ENCODE data around the gene MELTF. TPM values are rescaled to one million over a fixed set of nuclear protein-coding genes. Genes with fewer than 3 reads are reported as not detected.

The MELTF gene
- total and polyA plus RNA-seq, 2 of the 13 experiments (the other 11 are each of a cell fraction or from before 2014, with no cell fraction given) = 3.2 to 7.5 TPM

DNA sequence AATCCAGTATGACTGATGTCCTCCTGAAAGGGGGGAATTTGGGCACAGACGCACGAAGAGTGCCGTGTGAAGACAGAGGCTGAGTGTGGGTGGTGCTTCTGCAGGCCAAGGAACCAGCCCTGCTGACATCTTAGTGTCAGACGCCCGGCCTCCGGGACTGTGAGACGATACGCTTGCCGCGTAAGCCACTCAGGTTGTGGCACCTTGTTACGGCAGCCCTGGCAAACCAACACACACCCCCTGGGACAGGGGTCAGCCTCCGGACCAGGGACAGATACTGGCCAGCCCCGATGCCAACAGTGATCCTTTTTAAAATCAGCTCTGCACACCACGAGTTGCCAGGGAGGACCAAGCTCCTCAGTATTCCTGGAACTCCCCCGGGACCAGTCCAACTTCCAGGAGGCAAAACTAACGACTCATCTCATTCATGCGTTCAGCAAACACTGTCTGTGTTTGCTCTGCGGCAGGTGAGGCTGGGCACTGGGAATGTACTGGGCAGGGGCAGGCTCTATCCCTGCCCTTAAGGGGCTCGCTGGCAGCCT, 39.8 kb downstream of the MELTF start (continued):
- TF ChIP-seq LBX2 (CRISPR knock-in tag; IDR thresholded peaks at IDR 0.05; ENCODE audit: borderline replicate concordance) = no peak
- no peak for TF ChIP-seq ZNF703 (CRISPR knock-in tag; IDR thresholded peaks at IDR 0.05; ENCODE audit: borderline replicate concordance)
- no peak for TF ChIP-seq PHF20 (CRISPR knock-in tag; IDR thresholded peaks at IDR 0.05)
- TF ChIP-seq ATAD3A (CRISPR knock-in tag; IDR thresholded peaks at IDR 0.05) = no peak
- TF ChIP-seq HDAC2 (CRISPR knock-in tag; IDR thresholded peaks at IDR 0.05) = peak; percentile 66; the same call in 1 of the 2 replicates
- TF ChIP-seq, protein P1, sequence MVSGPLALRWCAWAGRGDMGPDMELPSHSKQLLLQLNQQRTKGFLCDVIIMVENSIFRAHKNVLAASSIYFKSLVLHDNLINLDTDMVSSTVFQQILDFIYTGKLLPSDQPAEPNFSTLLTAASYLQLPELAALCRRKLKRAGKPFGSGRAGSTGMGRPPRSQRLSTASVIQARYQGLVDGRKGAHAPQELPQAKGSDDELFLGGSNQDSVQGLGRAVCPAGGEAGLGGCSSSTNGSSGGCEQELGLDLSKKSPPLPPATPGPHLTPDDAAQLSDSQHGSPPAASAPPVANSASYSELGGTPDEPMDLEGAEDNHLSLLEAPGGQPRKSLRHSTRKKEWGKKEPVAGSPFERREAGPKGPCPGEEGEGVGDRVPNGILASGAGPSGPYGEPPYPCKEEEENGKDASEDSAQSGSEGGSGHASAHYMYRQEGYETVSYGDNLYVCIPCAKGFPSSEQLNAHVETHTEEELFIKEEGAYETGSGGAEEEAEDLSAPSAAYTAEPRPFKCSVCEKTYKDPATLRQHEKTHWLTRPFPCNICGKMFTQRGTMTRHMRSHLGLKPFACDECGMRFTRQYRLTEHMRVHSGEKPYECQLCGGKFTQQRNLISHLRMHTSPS (CRISPR knock-in tag; IDR thresholded peaks at IDR 0.05; ENCODE audit: low read depth) = peak; percentile 85
- no peak; the same call in 1 of the 2 replicates for TF ChIP-seq YEATS4 (CRISPR knock-in tag; IDR thresholded peaks at IDR 0.05; ENCODE audit: borderline replicate concordance)
- no peak for TF ChIP-seq SRSF4 (IDR thresholded peaks at IDR 0.05; ENCODE audit: low read depth, low read length, poor library complexity, severe bottlenecking)
- TF ChIP-seq HOMEZ (CRISPR knock-in tag; IDR thresholded peaks at IDR 0.05; ENCODE audit: low read depth) = no peak
- TF ChIP-seq, protein P2, sequence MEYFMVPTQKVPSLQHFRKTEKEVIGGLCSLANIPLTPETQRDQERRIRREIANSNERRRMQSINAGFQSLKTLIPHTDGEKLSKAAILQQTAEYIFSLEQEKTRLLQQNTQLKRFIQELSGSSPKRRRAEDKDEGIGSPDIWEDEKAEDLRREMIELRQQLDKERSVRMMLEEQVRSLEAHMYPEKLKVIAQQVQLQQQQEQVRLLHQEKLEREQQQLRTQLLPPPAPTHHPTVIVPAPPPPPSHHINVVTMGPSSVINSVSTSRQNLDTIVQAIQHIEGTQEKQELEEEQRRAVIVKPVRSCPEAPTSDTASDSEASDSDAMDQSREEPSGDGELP (IDR thresholded peaks at IDR 0.05; ENCODE audit: borderline replicate concordance, low read depth) = no peak
- peak; percentile 20; the same call in 1 of the 2 replicates for TF ChIP-seq ZNF263 (CRISPR knock-in tag; IDR thresholded peaks at IDR 0.05)
- TF ChIP-seq CAMTA2 (CRISPR knock-in tag; IDR thresholded peaks at IDR 0.05; ENCODE audit: borderline replicate concordance) = no peak
- TF ChIP-seq, protein P3, sequence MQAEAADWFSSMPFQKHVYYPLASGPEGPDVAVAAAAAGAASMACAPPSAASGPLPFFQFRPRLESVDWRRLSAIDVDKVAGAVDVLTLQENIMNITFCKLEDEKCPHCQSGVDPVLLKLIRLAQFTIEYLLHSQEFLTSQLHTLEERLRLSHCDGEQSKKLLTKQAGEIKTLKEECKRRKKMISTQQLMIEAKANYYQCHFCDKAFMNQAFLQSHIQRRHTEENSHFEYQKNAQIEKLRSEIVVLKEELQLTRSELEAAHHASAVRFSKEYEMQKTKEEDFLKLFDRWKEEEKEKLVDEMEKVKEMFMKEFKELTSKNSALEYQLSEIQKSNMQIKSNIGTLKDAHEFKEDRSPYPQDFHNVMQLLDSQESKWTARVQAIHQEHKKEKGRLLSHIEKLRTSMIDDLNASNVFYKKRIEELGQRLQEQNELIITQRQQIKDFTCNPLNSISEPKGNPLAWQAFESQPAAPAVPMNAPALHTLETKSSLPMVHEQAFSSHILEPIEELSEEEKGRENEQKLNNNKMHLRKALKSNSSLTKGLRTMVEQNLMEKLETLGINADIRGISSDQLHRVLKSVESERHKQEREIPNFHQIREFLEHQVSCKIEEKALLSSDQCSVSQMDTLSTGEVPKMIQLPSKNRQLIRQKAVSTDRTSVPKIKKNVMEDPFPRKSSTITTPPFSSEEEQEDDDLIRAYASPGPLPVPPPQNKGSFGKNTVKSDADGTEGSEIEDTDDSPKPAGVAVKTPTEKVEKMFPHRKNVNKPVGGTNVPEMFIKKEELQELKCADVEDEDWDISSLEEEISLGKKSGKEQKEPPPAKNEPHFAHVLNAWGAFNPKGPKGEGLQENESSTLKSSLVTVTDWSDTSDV (CRISPR knock-in tag; IDR thresholded peaks at IDR 0.05) = 0 out of 2 replicates have a peak, but pooled peaks have one; percentile 28
- TF ChIP-seq POLR2AphosphoS2 (IDR thresholded peaks at IDR 0.05; ENCODE audit: low read depth, low read length) = no peak
- no peak for TF ChIP-seq YEATS2 (CRISPR knock-in tag; IDR thresholded peaks at IDR 0.05; ENCODE audit: borderline replicate concordance)
- peak; percentile 34; the same call in 1 of the 2 replicates for TF ChIP-seq ZSCAN21 (CRISPR knock-in tag; IDR thresholded peaks at IDR 0.05; ENCODE audit: borderline replicate concordance)
- no peak for TF ChIP-seq CBX1 (IDR thresholded peaks at IDR 0.05; ENCODE audit: low read depth)
- TF ChIP-seq, protein P4, sequence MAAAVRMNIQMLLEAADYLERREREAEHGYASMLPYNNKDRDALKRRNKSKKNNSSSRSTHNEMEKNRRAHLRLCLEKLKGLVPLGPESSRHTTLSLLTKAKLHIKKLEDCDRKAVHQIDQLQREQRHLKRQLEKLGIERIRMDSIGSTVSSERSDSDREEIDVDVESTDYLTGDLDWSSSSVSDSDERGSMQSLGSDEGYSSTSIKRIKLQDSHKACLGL (CRISPR knock-in tag; IDR thresholded peaks at IDR 0.05) = no peak
- TF ChIP-seq, protein P5, sequence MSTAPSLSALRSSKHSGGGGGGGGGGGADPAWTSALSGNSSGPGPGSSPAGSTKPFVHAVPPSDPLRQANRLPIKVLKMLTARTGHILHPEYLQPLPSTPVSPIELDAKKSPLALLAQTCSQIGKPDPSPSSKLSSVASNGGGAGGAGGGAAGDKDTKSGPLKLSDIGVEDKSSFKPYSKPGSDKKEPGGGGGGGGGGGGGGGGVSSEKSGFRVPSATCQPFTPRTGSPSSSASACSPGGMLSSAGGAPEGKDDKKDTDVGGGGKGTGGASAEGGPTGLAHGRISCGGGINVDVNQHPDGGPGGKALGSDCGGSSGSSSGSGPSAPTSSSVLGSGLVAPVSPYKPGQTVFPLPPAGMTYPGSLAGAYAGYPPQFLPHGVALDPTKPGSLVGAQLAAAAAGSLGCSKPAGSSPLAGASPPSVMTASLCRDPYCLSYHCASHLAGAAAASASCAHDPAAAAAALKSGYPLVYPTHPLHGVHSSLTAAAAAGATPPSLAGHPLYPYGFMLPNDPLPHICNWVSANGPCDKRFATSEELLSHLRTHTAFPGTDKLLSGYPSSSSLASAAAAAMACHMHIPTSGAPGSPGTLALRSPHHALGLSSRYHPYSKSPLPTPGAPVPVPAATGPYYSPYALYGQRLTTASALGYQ (CRISPR knock-in tag; IDR thresholded peaks at IDR 0.05) = no peak
- no peak for TF ChIP-seq ZNF550 (CRISPR knock-in tag; IDR thresholded peaks at IDR 0.05; ENCODE audit: borderline replicate concordance)

Data from HepG2 (cell line).